Prostate gland (tissue), 2 donors: Measurements from ENCODE around the gene ZNF543. TPM values are rescaled to one million over a fixed set of nuclear protein-coding genes. Genes with fewer than 3 reads are reported as not detected.

Experiments
- DNase-seq: peaks from one replicate; pipeline ENCODE4 v3.0.0-alpha.2; 2019; ENCODE audit warnings: low spot score
- H3K27ac ChIP-seq, 2 donors: fragments of 200-600 bp; sonication (generic); 2 replicates each; pipeline ENCODE4 v1.5.1; 2017 to 2019
- H3K27me3 ChIP-seq: fragments of 200-600 bp; sonication (generic); replicated peaks from 2 replicates; pipeline ENCODE4 v1.5.1; 2019; ENCODE audit not compliant: insufficient read depth
- H3K36me3 ChIP-seq, 2 donors: fragments of 200-600 bp; sonication (generic); 1 replicate in 1 of 2; 2 replicates in 1 of 2; pipeline versions ENCODE4 v1.5.1 to v1.8.1; 2017 to 2019
- H3K4me1 ChIP-seq: fragments of 200-600 bp; sonication (generic); replicated peaks from 2 replicates; pipeline ENCODE4 v1.5.1; 2019
- H3K4me3 ChIP-seq, 2 donors: fragments of 200-600 bp; sonication (generic); 2 replicates each; pipeline ENCODE4 v1.5.1; 2017 to 2019
- H3K9me3 ChIP-seq: fragments of 200-600 bp; sonication (generic); 2 replicates; pipeline ENCODE4 v1.5.1; 2017
- POLR2A ChIP-seq: fragments of 450-650 bp; IDR thresholded peaks from one replicate; pipeline ENCODE4 v1.6.1; 2016; ENCODE audit warnings: antibody characterized with exemption, mild to moderate bottlenecking
- POLR2AphosphoS5 ChIP-seq: sonication (generic); formaldehyde crosslinking; IDR thresholded peaks from one replicate; pipeline ENCODE4 v1.6.1; 2017; ENCODE audit warnings: antibody characterized with exemption
- WGBS: methylation state at CpG from one replicate; pipeline ENCODE4 v1.1.5; 2018; 5-methylcytosine and 5-hydroxymethylcytosine counted together
- intact Hi-C: fragments of 100-400 bp; cut with DNase I; formaldehyde crosslinking; loops from one replicate; pipeline ENCODE4 v1.14.2; 2022
- total RNA-seq, 2 donors: library from RNA; depleted of rRNA; stranded (reverse); fragments of >200 nt; gene quantifications; one replicate each; pipeline ENCODE4 v1.1.0, GENCODE V29; 2016
- TF ChIP-seq, protein P1 (sequence below), 4 experiments: fragments of 200-600 bp in 2 of 4; fragments of 450-650 bp in 2 of 4; sonication (generic) in 2 of 4; IDR thresholded peaks; 1 replicate in 3 of 4; 2 replicates in 1 of 4; pipeline ENCODE4 v1.5.1; 2016 to 2019; ENCODE audit warnings: antibody characterized with exemption in 4 of 4, mild to moderate bottlenecking in 2 of 4, moderate library complexity in 2 of 4

Gene ZNF543
- total RNA-seq, 2 donors from 2014 or later: 10.8 to 15.3 TPM

DNA sequence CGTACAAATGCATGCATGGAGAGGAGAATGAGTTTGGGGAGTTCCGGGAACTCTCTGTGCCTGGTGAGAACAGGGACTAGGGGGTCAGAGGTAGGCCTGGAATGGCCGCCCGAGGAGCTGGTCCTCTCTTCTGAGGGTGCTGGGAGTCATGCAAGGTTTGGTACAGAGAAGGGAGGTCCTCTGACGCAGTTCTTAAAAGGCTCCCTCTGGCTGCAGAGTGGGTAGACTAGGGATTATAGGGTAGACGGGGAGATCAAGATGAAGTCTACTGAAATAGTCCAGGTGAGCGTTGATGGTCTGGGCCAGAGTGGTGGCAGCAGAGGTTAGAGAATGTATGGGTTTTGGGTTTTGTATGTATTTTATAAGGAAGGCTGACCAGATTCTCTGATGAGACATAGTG is 31.6 kb downstream of the ZNF543 start:
- Histone ChIP-seq H3K27me3 (no peaks in the 10 kb centered on the region), H3K4me1 (peaks cover 2% of the 10 kb centered on the region), H3K27ac (peak overlapping the region in 1 of 2 donors; percentile 78), H3K9me3 (no peaks in the 10 kb centered on the region), H3K4me3 (peak overlapping the region; percentile 87 to 88), H3K36me3 (peaks cover 7 to 29% of the 10 kb centered on the region in 2 donors)
- DNase-seq: no peak
- intact Hi-C loops: no loop called here
- TF ChIP-seq, protein P1, sequence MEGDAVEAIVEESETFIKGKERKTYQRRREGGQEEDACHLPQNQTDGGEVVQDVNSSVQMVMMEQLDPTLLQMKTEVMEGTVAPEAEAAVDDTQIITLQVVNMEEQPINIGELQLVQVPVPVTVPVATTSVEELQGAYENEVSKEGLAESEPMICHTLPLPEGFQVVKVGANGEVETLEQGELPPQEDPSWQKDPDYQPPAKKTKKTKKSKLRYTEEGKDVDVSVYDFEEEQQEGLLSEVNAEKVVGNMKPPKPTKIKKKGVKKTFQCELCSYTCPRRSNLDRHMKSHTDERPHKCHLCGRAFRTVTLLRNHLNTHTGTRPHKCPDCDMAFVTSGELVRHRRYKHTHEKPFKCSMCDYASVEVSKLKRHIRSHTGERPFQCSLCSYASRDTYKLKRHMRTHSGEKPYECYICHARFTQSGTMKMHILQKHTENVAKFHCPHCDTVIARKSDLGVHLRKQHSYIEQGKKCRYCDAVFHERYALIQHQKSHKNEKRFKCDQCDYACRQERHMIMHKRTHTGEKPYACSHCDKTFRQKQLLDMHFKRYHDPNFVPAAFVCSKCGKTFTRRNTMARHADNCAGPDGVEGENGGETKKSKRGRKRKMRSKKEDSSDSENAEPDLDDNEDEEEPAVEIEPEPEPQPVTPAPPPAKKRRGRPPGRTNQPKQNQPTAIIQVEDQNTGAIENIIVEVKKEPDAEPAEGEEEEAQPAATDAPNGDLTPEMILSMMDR (IDR thresholded peaks at IDR 0.05): no peak
- no peak for TF ChIP-seq POLR2AphosphoS5
- no peak for TF ChIP-seq POLR2A
- 17% methylated on average over 7 of the region's 7 CpGs for WGBS

DNA sequence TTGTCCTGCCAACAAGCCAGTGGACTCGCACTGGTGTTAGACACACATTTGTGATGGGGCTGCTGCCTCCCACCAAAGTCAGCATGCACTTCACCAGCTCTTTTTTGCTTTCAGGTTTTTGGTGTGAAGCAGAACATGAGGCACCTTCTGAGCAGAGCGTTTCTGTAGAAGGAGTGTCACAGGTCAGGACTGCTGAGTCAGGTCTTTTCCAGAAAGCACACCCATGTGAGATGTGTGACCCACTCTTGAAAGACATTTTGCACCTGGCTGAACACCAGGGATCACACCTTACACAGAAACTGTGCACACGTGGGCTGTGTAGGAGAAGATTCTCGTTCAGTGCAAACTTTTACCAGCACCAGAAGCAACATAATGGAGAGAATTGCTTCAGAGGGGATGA is 35.6 kb downstream of the ZNF543 start:
- intact Hi-C loops: no loop called here
- H3K36me3 ChIP-seq: peaks cover 8 to 36% of the 10 kb centered on the region in 2 donors
- peaks cover 2% of the 10 kb centered on the region for H3K4me1 ChIP-seq
- H3K27ac ChIP-seq: no peak overlapping the region
- 97% methylated on average over 4 of the region's 4 CpGs for WGBS
- H3K4me3 ChIP-seq: no peak overlapping the region
- TF ChIP-seq POLR2A (no peak), POLR2AphosphoS5 (no peak)
- TF ChIP-seq, protein P1 (IDR thresholded peaks at IDR 0.05): no peak
- DNase-seq: no peak
- H3K27me3 ChIP-seq: no peaks in the 10 kb centered on the region
- H3K9me3 ChIP-seq: no peaks in the 10 kb centered on the region

DNA sequence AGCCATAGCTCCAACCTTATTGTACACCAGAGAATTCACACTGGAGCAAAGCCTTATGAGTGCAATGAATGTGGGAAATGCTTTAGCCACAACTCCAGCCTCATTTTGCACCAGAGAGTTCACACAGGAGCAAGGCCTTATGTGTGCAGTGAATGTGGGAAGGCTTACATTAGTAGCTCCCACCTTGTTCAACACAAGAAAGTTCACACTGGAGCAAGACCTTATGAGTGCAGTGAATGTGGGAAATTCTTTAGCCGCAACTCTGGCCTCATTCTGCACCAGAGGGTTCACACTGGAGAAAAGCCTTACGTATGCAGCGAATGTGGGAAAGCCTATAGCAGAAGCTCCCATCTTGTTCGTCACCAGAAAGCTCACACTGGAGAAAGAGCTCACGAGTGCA is 37.1 kb downstream of the ZNF543 start:
- peaks cover 8 to 36% of the 10 kb centered on the region in 2 donors for H3K36me3 ChIP-seq
- TF ChIP-seq, protein P1 (IDR thresholded peaks at IDR 0.05): no peak
- TF ChIP-seq POLR2A (no peak), POLR2AphosphoS5 (no peak)
- no peaks in the 10 kb centered on the region for H3K9me3 ChIP-seq
- no peak for DNase-seq
- WGBS: over 99% methylated on average over 5 of the region's 5 CpGs
- no peaks in the 10 kb centered on the region for H3K4me1 ChIP-seq
- intact Hi-C loops: no loop called here
- no peak overlapping the region for H3K4me3 ChIP-seq
- H3K27me3 ChIP-seq: no peaks in the 10 kb centered on the region
- H3K27ac ChIP-seq: no peak overlapping the region

DNA sequence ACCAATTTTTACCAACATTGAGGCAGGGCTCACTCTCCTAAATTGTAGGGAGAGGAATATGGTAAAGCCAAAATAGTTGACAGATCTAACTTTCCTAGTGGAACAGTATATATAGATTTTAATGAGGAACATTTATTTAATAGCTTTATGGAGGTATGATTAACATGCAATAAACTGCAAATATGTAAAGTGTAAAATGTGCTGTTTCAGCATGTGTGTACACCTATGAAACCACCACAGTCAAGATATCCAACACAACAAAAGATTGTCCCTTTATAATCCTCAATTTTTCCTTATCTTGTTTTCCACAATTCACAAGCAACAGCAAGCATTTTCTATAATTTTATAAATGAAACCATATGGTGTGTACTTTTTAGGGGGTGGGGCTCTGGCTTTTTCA is 39.0 kb downstream of the ZNF543 start:
- no peaks in the 10 kb centered on the region for H3K4me1 ChIP-seq
- no peaks in the 10 kb centered on the region for H3K9me3 ChIP-seq
- H3K27me3 ChIP-seq: no peaks in the 10 kb centered on the region
- H3K4me3 ChIP-seq: no peak overlapping the region
- H3K27ac ChIP-seq: no peak overlapping the region
- peaks cover 8 to 32% of the 10 kb centered on the region in 2 donors for H3K36me3 ChIP-seq
- intact Hi-C loops: no loop called here
- TF ChIP-seq, protein P1 (IDR thresholded peaks at IDR 0.05): no peak
- TF ChIP-seq POLR2A (no peak), POLR2AphosphoS5 (no peak)
- no peak for DNase-seq

DNA sequence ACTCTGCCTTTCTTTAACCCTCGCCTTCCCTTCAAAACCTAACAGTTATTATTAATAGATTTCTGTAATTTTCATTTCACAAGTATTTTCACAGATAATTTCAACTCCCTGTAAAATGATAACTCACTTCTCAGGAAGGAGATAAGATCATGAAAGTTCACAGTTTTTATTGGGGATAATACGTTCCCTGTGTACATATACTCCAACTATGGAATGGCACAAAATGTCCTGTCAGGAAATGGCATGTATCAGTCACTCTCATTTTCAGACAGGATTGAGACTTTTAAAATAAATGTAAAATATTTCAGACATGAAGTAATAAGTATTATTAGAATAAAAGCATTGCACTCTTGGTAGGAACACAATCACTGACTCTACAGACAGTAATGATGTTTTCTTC is 42.1 kb downstream of the ZNF543 start:
- DNase-seq: no peak
- Histone ChIP-seq H3K36me3 (peaks cover 0 to 1% of the 10 kb centered on the region in 2 donors), H3K4me3 (peak overlapping the region in 1 of 2 donors; percentile 90), H3K27me3 (no peaks in the 10 kb centered on the region), H3K4me1 (no peaks in the 10 kb centered on the region), H3K27ac (peak overlapping the region; percentile 94 to 95), H3K9me3 (no peaks in the 10 kb centered on the region)
- intact Hi-C loops: no loop called here
- TF ChIP-seq, protein P1 (IDR thresholded peaks at IDR 0.05): no peak
- TF ChIP-seq POLR2AphosphoS5 (peak; percentile 37), POLR2A (no peak)
- 45% methylated on average over 2 of the region's 2 CpGs for WGBS
